HL-60 (cell line): ENCODE results near the gene SUN1.
A peak's percentile ranks its signal among the peaks of the same experiment; 100 is the strongest.

Source experiments
- DNase-seq, 2 experiments: peaks; one replicate each; pipeline ENCODE4 v3.0.0-alpha.2; 2010 to 2020; ENCODE audit warnings: low read depth in 1 of 2, low spot score in 1 of 2
- H3K27ac ChIP-seq: fragments of 250-450 bp; sonication (Bioruptor Pico); replicated peaks from 2 replicates; pipeline ENCODE4 v1.5.1; 2020; ENCODE audit warnings: mild to moderate bottlenecking, moderate library complexity
- H3K27me3 ChIP-seq: fragments of 250-450 bp; sonication (Bioruptor Pico); 2 replicates; pipeline ENCODE4 v1.5.1; 2021; ENCODE audit warnings: mild to moderate bottlenecking, moderate library complexity; ENCODE audit not compliant: insufficient read depth, poor library complexity, severe bottlenecking
- H3K4me3 ChIP-seq: replicated peaks from 2 replicates; pipeline ENCODE4 v1.5.1; 2011; ENCODE audit warnings: mild to moderate bottlenecking, control low read depth, low read length; ENCODE audit not compliant: insufficient read depth
- CTCF ChIP-seq: IDR thresholded peaks from one replicate; pipeline ENCODE4 v1.5.1; 2011; ENCODE audit warnings: low read length, control low read depth, inconsistent platforms; ENCODE audit not compliant: insufficient read depth
- GABPA ChIP-seq: IDR thresholded peaks from 2 replicates; pipeline ENCODE4 v1.6.1; 2012; ENCODE audit warnings: low read depth
- POLR2AphosphoS5 ChIP-seq: IDR thresholded peaks from 2 replicates; pipeline ENCODE4 v1.6.1; 2012; ENCODE audit warnings: low read depth
- REST ChIP-seq: IDR thresholded peaks from 2 replicates; pipeline ENCODE4 v1.6.1; 2012; ENCODE audit warnings: low read depth; ENCODE audit not compliant: insufficient replicate concordance
- SPI1 ChIP-seq: IDR thresholded peaks from 2 replicates; pipeline ENCODE4 v1.6.1; 2012; ENCODE audit warnings: low read depth, mild to moderate bottlenecking, borderline replicate concordance

The SUN1 gene

GRCh38 chr7:896346-897075 is 64.2 kb downstream of the SUN1 start:
- no peaks in the 10 kb centered on the region for H3K27me3 ChIP-seq
- DNase-seq = no peak
- TF ChIP-seq REST (peak; percentile 77), GABPA (no peak)
- H3K4me3 ChIP-seq = no peak overlapping the region
- no peak overlapping the region for H3K27ac ChIP-seq

GRCh38 chr7:897086-897485 is 64.8 kb downstream of the SUN1 start:
- Histone ChIP-seq H3K27ac (no peak overlapping the region), H3K4me3 (no peak overlapping the region), H3K27me3 (no peaks in the 10 kb centered on the region)
- TF ChIP-seq REST (no peak), POLR2AphosphoS5 (no peak), SPI1 (no peak), GABPA (no peak), CTCF (no peak)
- no peak for DNase-seq

- no peak for DNase-seq
- no peak overlapping the region for H3K27ac ChIP-seq
- TF ChIP-seq GABPA (no peak), POLR2AphosphoS5 (peak; percentile 55), REST (no peak), SPI1 (no peak), CTCF (no peak)
- H3K27me3 ChIP-seq = no peaks in the 10 kb centered on the region
- H3K4me3 ChIP-seq = no peak overlapping the region
Observed at GRCh38 chr7:897771-898376, 65.6 kb downstream of the SUN1 start.
